ENCODE measurements around the gene CCDC146.
A peak's percentile ranks its signal among the peaks of the same experiment; 100 is the strongest.
"Not testable (repeated sequence)": the region's sequence is repeated elsewhere in the genome, so short reads cannot be mapped to it uniquely, and the experiment has no call there.

The CCDC146 gene

GRCh38 chr7:77205706-77206105, 83.3 kb downstream of the CCDC146 start:
- DNase-seq, result no peak

GRCh38 chr7:77208416-77208815, 86.0 kb downstream of the CCDC146 start:
- no peak for DNase-seq

GRCh38 chr7:77209479-77210139, 87.2 kb downstream of the CCDC146 start:
- no peak for DNase-seq

DNA sequence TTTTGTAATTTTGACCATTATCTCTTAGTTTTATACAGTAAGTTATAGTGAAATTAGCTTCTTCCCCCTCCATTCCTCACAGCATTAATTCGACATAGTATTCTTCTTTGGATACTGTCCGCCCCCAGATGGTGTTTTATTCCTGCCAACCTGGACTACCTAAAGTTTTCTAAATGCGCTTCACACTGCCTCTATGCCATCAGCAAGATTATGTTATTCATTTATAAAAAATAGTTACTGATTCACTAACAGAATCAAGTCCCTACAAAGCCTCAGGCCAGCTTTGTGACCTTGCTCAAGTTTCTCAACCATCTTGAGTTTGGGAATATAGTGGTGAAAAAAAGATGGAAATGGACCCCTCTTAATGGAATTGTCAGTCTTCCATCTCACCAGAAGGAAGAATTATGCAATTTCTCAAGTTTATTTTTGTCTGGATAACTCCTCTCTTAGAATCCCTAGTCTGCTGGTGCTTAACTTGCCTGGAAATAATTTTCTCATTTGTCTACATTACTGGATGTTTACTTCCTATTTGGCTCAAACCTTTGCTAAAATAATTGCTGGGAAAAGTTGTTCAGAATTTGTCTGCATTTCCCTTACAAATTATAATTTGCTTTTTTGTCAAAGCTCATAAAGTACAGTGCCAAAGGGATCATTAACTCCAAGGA, 93.9 kb downstream of the CCDC146 start:
- no peak for DNase-seq

DNA sequence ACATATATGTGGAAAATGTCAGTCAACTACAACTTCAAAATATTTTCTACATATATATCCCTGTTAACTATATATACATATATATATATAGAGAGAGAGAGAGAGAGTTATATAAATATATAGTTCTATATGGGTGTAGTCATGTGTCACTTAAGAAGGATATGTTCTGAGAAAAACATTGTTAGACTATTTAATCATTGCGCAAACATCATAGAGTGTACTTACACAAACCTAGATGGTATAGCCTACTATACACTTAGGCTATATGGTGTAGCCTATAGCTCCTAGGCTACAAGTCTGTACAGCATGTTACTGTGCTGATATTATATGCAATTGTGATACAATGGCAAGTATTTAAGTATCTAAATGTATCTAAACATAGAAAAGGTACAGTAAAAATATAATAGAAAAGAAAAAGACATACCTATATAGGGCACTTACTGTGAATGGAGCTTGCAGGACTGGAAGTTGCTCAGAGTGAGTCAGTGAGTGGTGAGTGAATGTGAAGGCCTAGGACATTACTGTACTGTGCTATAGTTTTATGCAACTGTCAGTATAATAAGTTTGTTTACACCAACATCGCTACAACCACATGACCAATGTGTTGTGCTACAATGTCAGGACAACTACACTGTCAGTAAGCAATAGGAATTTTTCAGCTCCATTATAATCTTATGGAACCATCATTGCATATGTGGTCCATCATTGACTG, 95.2 kb downstream of the CCDC146 start:
- DNase-seq, result no peak

- DNase-seq, result not testable (repeated sequence)
Measured at GRCh38 chr7:77219701-77220331, 97.4 kb downstream of the CCDC146 start.

- DNase-seq, result no peak
Measured at GRCh38 chr7:77222065-77222464, 99.7 kb downstream of the CCDC146 start.

- DNase-seq, result no peak
Measured at GRCh38 chr7:77222819-77223218, 100.4 kb downstream of the CCDC146 start.

DNA sequence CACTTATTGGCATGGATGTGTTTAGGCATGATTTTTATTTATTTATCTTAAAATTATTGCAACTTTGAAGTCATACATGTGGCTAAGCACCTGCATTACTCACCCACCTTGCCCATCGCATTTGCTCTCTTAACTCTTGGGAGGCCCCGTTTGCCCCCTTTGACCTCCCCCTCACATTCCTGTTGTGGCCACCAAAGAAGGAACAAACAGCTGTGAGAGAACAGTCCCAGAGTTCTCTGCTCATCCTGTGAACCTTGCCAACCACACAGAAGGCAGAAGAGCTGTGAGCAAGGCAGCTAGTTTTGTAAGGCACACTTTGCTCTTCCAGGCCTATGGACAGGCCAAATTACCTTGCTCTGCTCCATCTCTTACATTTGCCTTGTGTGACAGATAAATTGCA, 100.8 kb downstream of the CCDC146 start:
- no peak for DNase-seq

DNA sequence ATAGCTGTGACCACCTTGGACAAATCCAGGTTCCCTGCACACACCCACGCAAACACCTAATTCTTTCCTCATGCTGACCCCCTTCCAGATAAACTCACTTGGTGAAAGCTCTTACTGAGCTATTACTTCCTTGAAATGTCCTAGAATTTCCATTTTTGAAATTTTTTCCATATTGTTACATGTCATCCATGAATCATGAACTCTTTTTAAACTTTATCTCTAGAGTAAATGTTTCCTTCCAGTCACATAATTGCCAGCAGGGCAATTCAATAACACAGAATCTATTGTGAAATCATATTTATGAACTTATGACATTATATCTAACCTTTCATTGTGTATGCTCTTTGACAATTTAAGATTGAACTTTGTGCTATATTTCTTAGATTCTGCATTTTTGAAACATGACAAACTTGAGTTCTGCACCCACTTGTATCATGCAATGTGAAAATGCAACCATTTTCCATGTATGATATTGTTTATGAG, 104.0 kb downstream of the CCDC146 start:
- no peak for DNase-seq

GRCh38 chr7:77228795-77229194, 106.4 kb downstream of the CCDC146 start:
- not testable (repeated sequence) for DNase-seq

DNA sequence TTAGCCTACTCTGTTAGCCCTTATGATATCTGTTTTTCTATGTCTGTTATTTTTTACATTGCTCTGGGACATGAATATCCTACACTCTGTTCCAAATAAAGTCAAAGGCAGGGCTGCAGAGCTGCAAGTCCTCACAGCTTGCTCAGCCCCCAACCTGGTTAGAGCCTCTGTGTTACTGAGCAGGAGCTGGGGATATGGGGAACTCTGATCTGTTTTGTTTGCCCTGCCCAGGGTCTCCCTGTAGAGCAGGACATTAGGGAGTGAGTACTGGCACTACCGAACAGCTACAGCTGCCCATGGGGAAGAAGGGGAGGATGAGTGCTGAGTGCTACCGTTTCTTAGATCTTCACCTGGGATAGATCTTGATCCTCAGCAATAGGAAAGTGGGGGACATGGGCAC, 110.1 kb downstream of the CCDC146 start:
- DNase-seq, result no peak

DNA sequence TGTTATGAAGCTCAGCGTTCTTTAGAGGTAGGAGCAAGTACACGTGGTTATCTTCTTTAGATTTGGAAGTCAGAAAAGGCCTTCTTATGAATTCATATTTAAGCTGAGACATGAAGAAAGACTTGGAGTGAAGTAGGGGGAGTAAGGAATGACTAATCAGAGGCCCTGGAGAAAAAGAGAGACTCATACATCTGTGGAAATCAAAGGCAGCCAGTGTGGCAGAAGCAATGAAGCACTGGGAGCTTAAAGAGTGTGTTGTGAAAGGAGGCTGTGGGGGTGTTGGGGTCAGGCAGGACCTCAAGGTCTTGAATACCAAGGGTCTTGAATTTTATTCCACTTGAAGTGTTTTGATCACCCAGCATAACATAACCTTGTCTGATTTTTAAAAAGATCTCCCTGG, 112.9 kb downstream of the CCDC146 start:
- DNase-seq, result no peak

GRCh38 chr7:77238703-77239136, 116.3 kb downstream of the CCDC146 start:
- DNase-seq, result no peak

DNA sequence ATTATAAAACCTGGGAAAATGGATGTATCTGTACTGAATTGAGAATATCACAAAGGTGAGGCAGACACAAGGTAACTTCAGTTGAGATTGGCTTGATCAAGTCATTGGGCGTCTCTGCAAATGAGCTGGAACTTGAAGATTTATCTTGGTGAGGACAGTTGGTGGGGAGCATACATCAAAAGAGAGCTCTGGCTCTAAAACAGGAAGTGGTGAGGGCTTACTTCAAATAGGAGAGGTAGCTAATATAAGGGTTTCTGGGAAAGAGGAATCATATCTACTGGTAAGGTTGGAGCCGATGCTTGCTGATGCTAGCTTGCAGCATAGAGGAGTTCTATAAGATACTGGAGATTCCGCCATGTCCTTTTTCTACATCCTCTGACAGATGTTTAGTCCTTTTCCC, 117.1 kb downstream of the CCDC146 start:
- DNase-seq, result no peak

DNA sequence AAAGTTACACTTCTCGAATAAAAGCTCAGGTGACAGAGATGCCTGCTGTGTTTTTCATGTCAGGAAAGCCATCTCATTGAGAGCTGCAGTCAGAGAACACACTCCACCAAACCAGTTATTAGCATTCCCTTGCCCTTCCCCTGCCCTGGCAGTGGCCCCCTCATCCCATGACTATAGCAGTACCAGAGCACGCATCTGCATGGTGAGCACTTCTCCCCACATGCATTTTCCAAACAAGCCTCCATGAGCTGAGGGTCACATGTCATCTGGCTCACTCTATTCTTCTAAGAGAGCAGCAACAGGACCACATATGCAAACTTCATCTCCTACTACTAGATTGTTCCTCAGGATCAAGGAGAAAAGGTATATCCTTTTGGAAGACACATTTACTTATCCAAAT, 119.7 kb downstream of the CCDC146 start:
- DNase-seq, result no peak

DNA sequence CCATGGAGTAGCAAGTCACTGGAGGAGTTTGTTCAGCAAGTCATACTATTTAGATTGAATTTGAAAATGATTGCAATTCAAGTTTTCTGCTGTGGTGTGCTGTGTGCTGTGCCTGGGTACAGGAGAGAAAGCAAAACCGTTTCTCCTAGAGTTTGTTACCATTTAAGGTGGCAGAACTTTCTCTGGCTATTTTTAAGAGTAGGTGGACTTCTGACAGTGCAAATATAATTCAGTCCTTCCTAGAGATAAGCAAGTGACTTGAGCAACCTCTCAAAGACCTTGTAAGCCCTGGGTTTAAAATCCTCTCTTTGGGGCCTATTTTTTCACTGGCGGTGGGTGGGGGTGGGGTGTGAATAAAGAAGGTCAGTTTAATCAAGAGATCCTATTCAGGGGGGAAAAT, 120.1 kb downstream of the CCDC146 start:
- DNase-seq, result no peak

DNA sequence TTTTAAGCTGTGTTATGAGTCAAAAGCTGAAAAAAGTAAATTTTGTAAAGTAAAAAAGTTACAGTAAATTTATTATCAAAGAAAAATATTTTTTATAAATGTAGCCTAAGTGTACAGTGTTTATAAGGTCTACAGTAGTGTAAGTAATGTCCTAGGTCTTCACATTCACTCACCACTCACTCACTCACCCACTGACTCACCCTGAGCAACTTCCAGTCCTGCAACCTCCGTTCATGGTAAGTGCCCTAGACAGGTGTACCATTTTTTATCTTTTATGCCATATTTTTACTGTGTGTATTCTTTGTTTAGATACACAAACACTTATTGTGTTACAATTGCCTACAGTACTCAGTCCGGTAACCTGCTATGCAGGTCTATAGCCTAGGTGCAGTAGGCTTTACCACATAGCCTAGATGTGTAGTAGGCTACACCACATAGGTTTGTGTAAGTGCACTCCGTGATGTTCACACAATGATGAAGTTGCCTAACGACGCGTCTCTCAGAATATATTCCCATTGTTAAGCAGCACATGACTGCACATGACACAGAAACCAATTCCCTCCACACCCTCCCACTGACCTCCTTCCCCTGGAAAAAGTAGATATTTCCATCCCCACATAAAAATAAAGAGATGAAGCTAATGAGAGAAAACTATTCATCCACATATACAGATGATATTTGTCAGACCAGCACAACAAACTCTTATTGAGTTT, 122.0 kb downstream of the CCDC146 start:
- no peak for DNase-seq

DNA sequence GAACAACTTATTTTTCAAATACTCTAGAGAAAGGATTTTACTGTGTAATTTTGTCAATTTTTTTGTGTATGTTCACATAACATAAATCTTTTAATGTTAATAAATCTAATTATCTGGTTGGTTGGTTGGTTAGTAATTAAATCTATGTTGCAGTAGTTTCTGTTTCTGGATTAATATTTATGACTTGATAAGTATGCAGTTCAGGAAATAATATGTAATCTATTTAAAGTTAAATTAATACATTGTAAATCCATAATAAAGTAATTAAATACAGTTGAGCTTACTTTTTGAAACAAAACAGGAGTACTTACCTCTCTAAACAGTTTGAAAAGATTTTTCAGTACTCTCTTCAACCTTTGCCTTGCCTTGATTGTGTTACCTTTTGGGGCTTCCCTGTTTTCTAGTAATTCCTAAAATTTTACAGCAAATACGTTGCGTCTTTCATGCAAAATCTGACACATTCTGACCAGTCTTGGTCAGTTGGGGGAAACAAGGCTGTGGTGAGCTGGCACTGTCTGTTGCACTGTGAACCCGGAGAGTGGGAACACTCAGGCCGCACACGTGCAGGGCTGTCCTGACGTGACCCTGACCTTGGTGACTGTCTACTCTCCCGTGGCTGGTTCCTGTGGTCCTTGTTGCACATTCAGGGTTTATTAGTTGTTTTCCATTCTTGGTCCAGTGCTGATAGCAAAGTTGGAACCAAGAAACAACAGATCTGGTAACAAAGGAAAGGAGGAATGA, 122.8 kb downstream of the CCDC146 start:
- DNase-seq, result no peak

DNA sequence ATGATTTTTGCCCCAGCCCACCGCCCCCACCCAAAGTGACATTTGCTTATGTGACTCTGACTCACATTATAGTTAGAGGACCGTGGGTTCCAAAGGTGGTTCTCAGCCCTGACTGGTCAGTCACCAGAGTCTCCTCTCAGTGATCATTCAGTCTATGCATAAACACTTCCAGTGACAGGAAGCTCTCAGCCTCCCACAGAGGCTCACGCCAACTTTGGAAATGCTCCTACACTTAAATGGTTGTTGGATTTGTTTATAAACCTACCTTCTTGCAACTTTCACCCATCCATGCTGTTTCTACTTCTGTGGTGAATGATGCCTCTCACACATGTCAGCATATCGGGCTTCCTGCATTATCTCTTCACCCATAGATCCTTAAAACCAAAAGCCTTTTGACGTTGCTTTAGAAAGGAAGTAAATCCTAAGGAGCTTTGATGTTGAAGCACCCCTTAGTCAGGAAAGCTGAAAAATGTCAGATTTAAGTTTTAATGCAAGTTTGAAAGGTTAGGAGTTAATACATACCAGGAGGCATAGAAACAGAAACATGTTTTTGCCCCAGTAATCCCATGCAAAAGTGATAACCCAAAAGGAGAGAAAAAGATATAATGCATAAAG, 123.7 kb downstream of the CCDC146 start:
- DNase-seq, result no peak

- peak; percentile 25 for DNase-seq
Measured at GRCh38 chr7:77247206-77247850, 124.9 kb downstream of the CCDC146 start.

Data from NCI-H2107 (cell line).